ENCODE measurements around the gene CACNA1B. TPM values are rescaled to one million over a fixed set of nuclear protein-coding genes. Genes with fewer than 3 reads are reported as not detected.

The CACNA1B gene
- polyA plus RNA-seq, 2 of the 4 experiments (the other 2 are of a cell fraction): 0.03 to 0.06 TPM

GRCh38 chr9:137943655-137944054, 66.1 kb downstream of the CACNA1B start:
- TF ChIP-seq ELK1 (IDR thresholded peaks at IDR 0.05; ENCODE audit: low read depth, low read length) (no peak), CHD4 (IDR thresholded peaks at IDR 0.05; ENCODE audit: borderline replicate concordance) (no peak), CBX8 (IDR thresholded peaks at IDR 0.05) (no peak)
- no peak overlapping the region for H3K27ac ChIP-seq
- H3K9me3 ChIP-seq: peaks cover 48% of the 10 kb centered on the region
- POLR2A ChIA-PET: no interaction called here
- no peak for ATAC-seq
- no peak for DNase-seq (ENCODE audit: low read depth in 1 of 2, low spot score in 1 of 2)
- WGBS (ENCODE audit: missing lambda C conversion rate): 49% methylated on average over 5 of the region's 5 CpGs
- no peak overlapping the region for H3K4me2 ChIP-seq
- FAIRE-seq: no peak
- no peak overlapping the region for H3K4me3 ChIP-seq
- no peaks in the 10 kb centered on the region for H3K4me1 ChIP-seq
- CTCF ChIA-PET: no interaction called here

GRCh38 chr9:137945581-137945980, 68.0 kb downstream of the CACNA1B start:
- DNase-seq (ENCODE audit: low read depth in 1 of 2, low spot score in 1 of 2): peak in 1 of 2 experiments; percentile 13
- peak; percentile 97 for TF ChIP-seq ZFP36 (IDR thresholded peaks at IDR 0.05; ENCODE audit: borderline replicate concordance, partially characterized antibody)
- TF ChIP-seq HMGXB4 (CRISPR knock-in tag; IDR thresholded peaks at IDR 0.05; ENCODE audit: borderline replicate concordance): no peak
- TF ChIP-seq PBX3 (IDR thresholded peaks at IDR 0.05): no peak
- FAIRE-seq: no peak
- Histone ChIP-seq H3K4me1 (no peaks in the 10 kb centered on the region), H3K9me3 (peaks cover 49% of the 10 kb centered on the region), H3K4me3 (no peak overlapping the region), H3K27ac (no peak overlapping the region), H3K4me2 (no peak overlapping the region)
- ChIA-PET POLR2A (no interaction called here), CTCF (interaction anchor here (0.8 kb wide), 1 partner anchor 16 kb away, joined by 3 read pairs; no protein-coding TSS in a partner anchor)
- 18% methylated on average over 4 of the region's 4 CpGs for WGBS (ENCODE audit: missing lambda C conversion rate)
- ATAC-seq: no peak

- 3% methylated on average over 2 of the region's 2 CpGs for WGBS (ENCODE audit: missing lambda C conversion rate)
- no peak for ATAC-seq
- Histone ChIP-seq H3K9me3 (peaks cover 49% of the 10 kb centered on the region), H3K27ac (no peak overlapping the region), H3K4me2 (no peak overlapping the region), H3K4me1 (no peaks in the 10 kb centered on the region), H3K4me3 (no peak overlapping the region)
- TF ChIP-seq JUNB (IDR thresholded peaks at IDR 0.05): no peak
- TF ChIP-seq BCL3 (IDR thresholded peaks at IDR 0.05): no peak
- TF ChIP-seq ZSCAN20 (CRISPR knock-in tag; IDR thresholded peaks at IDR 0.05): no peak
- no peak for TF ChIP-seq EHF (CRISPR knock-in tag; IDR thresholded peaks at IDR 0.05)
- no peak for TF ChIP-seq POLR2A (IDR thresholded peaks at IDR 0.05; ENCODE audit: low read length)
- no peak for TF ChIP-seq E2F6 (IDR thresholded peaks at IDR 0.05; ENCODE audit: borderline replicate concordance, low read depth)
- ChIA-PET CTCF (no interaction called here), POLR2A (no interaction called here)
- DNase-seq (ENCODE audit: low read depth in 1 of 2, low spot score in 1 of 2): no peak
- no peak for FAIRE-seq
Observed at GRCh38 chr9:137946993-137947392, 69.4 kb downstream of the CACNA1B start.

GRCh38 chr9:137948642-137949041, 71.1 kb downstream of the CACNA1B start:
- H3K9me3 ChIP-seq: peaks cover 48% of the 10 kb centered on the region
- H3K4me1 ChIP-seq: no peaks in the 10 kb centered on the region
- CTCF ChIA-PET: no interaction called here
- no peak for FAIRE-seq
- ATAC-seq: no peak
- 3% methylated on average over 2 of the region's 2 CpGs for WGBS (ENCODE audit: missing lambda C conversion rate)
- no peak for TF ChIP-seq ZNF302 (CRISPR knock-in tag; IDR thresholded peaks at IDR 0.05)
- no peak for TF ChIP-seq NPAS2 (CRISPR knock-in tag; IDR thresholded peaks at IDR 0.05; ENCODE audit: borderline replicate concordance)
- no peak for TF ChIP-seq CHD2 (IDR thresholded peaks at IDR 0.05; ENCODE audit: low read length, partially characterized antibody)
- POLR2A ChIA-PET: no interaction called here
- no peak for DNase-seq (ENCODE audit: low read depth in 1 of 2, low spot score in 1 of 2)
- H3K4me3 ChIP-seq: no peak overlapping the region
- H3K27ac ChIP-seq: no peak overlapping the region
- no peak overlapping the region for H3K4me2 ChIP-seq
